Stimulated activated CD8-positive, alpha-beta memory T cell treated with anti-CD3 and anti-CD28 coated beads, Interleukin-2, amount 100 ng/mL, for 48 hours (primary cell): ENCODE results near the gene PKP4.

Experiments
- DNase-seq, 2 donors: peaks; one replicate each; pipeline ENCODE4 v3.0.0-alpha.2; 2020; ENCODE audit warnings: low read depth in 2 of 2

The PKP4 gene

DNA sequence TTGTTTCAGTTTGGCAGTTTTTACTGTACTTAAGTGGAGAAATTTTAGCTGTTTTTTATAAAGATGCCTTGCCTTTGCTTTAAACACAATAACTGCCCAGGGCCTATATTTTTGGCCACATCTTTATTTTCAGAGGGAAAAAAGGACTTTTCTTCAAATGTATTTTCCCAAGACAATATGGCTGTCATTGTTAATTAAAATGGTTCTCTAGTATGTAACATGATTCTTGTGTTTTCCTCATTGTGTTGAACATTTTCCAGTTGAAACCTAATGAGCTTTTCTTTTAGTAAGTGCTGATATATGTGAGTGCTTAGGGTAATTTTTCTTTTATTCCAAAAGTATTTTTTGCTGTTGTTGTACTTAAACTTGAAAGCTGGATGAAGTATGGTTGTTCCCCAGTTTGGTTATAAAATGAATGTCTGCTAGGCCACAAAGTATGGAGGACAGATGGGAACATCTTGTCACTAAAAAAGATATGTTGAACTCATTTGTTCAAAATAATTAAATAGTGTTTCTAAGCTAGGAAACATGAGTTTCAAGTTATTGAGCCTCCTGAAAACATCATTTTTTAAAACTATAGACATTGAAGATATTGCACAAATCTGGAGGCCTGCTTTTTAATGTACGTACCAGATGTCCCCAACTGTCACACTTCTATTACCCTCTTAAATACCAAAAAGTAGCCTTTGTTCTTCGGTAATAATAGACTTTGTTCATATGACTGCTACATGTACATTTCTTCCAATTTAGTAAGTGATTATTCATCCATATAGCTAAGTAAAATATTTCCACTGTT is 190.9 kb downstream of the PKP4 start:
- DNase-seq = no peak

DNA sequence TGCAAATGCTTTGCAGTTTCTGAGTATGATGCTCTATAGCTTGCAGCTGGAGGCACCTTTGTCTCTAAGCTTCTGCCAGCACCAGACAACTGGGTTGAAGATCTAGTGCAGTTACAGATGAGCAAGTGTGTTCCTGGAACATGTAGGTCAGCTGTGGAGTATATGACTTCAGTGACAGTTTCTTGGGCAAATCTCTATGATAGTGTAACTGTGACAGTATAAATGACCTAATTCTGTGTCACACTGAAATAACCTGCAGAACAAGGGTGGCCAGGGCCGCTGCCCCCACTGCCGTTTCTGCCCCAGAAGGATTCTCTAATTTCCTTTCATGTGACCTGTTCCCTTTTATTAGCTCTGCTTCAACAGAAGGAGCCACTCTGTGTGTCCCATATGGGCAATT is 193.1 kb downstream of the PKP4 start:
- no peak for DNase-seq

DNA sequence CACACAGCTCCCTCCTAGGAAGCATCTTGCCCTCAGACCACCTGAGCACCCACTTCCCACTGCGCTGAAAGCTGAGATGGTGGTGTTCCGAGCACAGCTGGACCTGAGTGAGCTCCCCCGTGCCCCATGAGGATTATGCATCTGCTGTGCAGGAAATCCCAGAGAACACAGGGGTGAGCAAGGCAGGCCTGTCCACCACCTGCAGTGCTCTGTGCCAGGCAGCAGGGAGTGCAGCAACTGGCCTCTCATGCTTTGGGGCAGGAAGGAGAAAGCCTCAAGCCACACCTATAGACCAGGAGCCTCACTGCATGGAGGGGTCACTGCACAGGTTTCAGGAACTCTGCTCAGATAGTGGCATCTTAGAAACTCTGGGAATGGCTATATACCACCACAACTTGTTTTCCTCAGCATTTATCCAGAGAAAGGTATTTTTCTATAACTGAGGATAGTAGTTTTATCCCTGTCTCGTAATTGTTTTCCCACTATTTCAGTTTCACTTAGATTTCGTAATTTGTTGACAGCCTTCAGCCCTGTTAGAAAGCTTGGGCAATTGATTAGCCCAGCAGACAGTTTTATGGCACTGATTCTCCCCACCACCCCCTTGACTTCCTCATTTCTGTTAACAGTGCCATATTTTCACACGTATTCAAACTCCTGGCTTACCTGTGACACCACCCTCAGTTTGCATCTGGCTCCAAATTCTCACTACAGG is 194.1 kb downstream of the PKP4 start:
- no peak for DNase-seq

DNA sequence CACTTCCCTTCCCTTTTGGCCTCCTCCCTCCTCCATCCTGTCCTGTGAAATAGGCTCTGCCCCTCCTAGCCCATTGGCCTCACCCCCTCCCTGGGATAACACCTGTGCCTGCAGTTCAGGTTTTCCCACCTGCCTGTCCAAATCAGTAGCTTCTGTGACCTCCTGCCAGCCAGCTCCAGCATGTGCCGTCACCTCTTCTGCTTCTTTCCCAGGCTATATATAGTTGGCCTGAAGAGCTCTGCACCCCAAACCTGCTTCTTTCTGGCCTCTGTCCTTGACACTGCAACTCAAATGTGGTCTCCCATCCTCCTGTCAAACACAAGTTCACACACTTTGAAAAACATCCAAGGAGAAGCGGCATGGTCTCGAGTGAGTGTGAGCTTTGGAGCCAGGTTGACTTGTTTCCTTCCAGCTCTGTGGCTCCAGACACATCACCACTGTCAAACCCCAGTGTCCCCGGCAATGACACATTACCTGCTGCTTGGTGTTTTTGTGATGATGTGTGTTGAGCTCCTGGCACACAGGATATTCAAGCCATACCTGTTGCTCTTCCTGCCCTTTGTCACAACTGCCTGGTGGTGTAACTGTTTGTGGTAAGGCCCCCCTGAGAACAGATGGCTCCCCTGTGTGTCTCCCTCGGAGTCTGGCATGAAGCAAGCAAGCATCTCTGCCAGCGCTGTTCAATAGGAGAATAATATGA is 194.8 kb downstream of the PKP4 start:
- no peak for DNase-seq

DNA sequence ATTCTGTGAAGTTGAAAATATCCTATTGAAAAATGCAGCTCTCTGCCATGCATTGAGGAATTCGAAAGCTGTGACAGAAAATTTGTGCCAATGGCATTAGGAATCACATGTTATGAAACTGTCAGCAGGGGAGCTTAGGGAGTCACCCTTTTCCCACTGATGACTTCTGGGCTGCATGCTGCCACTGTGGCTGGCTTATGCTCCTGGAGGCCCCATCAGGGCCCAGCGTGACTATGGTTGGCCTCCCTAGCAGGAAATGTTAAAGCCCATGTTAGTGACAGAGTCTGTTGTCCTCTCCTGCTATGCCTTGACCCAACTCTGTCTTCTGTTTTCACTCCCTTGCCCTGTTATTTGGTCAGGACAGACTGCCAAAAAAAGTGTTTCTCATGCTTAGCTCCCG is 198.9 kb downstream of the PKP4 start:
- DNase-seq = no peak

DNA sequence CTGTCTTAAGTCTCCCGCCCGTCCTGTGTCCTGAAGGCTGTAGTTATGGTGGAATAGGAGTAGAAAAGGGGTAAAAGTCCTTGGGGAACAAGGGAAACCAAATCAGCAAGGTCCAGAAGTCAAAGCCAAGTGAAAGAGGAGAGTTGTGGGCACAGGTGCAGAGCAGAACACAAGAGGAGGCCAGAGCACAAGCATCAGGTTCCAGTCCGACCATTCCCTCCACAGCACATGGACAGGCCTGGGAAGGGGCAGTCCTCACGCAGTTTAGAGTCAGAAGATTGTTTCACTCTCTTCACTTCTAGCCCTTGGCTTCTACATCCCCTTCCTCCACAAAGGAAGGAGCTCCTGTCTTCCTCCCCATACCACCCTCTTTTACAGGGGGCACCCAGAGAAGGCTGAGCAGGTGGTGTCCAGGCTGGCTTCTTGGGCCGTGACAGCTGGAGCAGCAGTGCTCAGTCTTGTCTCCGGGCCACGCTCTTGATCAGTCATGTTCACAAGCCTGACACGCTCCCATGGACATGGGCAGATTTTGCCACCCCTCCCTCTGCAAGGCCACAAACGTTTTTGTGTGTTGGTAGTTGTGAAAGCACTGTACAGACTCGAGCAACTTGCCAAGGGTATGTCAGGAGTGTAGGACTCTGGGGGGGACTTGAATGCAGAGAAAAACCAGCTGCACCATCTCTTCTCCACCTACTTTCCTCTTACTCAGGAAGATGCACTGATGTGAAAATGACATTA is 199.9 kb downstream of the PKP4 start:
- no peak for DNase-seq

DNA sequence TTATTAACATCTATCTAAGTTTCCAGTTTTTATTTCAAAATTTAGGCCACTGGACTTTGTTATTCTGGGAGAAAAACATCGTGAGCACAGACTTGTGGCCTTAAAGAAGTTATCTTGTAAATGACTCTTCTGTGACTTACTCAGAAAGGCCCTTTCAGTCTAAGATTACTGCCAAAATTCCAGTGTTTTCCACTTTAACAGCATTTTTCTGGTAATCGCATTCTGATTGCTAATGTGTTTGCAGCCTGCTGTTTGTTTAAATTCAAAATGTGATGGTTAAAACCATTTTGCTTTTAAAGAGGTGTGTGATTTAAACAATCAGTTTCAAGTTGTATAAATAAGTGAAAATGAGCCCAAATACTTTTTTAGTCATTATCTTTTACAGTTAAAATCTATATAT is 201.6 kb downstream of the PKP4 start:
- no peak for DNase-seq

DNA sequence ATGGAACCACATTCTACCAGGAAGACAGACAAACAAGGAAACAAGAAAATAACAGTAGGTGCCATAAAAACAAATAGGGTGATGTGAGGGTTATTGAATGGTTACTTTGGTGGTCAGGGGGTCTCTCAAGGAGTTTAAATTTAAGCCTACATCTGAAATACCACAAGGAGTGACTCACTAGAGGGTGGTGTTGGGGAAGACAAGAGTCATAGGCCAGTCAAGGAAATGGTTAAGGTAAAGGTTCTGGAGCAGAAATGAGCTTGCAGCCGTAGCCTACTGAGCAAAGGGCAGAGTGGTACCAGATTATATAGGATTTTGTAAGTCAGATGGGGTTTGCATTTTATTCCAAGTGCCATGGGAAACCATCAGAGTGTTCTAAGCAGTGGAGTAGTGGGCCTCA is 202.7 kb downstream of the PKP4 start:
- no peak for DNase-seq

DNA sequence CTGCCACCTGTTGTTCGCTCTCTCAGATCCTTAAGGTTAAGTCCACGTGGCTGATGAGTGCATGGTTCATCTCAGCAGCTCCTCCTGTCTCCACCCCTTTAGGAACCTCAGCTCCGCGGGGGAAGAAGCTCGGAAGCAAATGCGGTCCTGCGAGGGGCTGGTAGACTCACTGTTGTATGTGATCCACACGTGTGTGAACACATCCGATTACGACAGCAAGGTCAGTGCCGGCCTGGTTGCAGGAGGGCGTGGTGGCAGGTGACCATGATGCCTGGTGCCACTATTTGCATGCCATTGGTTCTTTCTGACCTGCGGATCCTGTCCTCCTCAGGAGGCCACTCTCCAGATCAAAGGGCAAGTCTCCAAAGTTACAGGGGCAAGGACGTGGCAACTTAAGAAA is 204.5 kb downstream of the PKP4 start:
- DNase-seq = no peak

DNA sequence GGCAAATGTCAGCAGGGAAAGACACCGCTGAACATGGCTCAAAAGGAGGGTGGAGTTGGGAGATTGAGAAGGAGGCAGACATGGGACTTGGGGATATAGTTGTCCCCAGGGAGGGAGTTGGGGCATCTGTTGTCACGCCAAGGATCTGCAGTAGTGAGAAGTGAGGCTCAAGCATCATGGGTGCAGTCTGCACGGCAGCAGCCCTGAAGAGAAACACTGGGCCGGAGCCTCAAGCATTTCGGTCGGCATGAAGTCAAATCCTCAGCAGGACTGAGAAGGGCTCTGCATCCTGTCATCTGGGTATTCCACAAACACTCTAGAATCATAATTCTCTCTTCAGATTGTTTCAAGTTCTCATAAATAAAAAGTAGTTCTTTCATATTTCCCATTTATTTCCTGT is 205.7 kb downstream of the PKP4 start:
- no peak for DNase-seq

DNA sequence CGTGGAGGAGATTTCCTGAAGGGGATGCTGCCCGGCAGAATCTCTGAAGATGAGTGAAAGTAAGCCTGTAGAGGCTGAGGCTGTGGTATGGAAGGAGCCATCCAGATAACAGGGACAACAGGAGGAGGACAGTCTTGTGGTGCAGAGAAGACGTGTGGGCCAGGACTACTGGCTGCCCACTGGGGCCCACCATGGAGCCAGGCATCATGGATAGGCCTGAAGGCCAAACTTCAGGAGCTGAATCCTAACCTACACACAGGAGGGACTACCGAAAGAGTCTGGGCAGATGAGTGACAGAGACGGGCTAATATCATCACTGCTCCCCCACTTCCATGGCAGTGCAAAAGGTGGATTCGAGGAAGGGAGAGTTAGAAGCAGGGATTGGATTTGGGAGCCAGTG is 207.0 kb downstream of the PKP4 start:
- DNase-seq = no peak

DNA sequence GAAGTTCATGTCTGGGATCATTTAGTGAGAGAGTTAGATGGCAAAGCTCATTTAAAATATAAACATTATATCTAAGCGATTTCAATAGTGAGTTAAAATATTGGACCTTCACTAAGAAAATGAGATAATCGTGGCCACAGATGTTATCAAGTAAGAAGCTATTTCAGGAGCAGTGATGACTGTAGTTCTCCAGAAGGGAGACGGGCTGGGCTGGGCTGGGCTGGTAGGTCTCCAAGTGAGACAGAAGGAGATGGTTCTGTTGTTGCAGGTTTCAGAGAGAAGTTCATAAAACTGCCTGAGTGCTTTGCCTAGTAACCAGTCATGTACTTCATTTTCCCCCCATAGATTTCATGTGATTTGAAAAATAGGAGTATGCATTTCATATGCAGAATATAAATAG is 208.2 kb downstream of the PKP4 start:
- no peak for DNase-seq

DNA sequence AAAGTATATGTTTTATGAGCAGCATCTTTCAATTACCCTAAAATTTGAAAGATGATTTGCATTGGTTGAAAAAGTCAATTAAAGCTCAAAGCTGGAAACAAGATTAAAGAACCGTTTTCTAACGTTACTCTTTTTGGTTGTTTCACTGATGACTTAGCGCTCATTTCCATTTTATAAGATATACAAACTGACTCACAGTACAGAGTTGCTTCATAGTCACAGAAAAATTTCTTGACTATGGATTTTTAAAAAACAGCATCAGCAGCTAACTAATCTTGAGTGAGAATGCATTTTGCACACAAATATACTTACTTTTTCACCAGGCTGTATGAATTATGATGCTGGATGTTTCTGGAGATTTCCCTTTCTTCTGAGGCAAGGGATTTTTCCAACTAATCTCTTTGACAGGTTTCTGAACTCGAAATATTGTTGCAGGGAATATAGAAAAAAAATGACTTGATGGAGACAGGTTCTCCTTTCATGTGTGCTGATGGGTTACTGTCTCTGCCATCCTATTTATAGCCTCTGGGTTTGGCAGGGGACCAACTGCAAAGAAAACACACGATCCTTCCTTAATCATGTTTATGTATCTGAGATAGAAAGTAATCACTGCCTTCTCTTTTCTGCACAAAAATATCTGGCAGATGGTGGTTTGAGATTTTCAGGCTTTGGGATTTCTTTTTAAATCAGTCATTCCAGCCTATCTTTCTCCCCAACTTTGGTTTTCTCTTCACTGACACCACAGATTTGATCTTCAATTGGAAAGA is 209.0 kb downstream of the PKP4 start:
- no peak for DNase-seq

DNA sequence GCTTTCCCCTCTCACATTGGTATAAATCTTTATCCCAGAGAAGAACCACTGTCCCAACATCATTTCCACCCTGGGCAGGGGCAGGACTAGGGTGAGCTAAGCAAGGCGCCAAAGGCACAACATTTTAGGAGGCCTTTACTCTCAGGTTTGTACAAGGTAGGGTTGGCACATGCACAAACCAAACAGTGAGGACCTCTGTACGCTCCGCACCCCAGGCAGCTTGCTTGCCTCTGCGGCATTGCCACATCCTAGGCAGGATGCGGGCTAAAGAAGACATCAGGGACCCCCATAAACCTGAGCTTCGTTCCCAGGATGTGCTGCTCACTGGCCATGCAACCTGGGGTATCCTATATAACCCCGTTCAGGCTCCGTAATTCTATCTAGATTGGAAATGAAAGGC is 210.2 kb downstream of the PKP4 start:
- DNase-seq = no peak

DNA sequence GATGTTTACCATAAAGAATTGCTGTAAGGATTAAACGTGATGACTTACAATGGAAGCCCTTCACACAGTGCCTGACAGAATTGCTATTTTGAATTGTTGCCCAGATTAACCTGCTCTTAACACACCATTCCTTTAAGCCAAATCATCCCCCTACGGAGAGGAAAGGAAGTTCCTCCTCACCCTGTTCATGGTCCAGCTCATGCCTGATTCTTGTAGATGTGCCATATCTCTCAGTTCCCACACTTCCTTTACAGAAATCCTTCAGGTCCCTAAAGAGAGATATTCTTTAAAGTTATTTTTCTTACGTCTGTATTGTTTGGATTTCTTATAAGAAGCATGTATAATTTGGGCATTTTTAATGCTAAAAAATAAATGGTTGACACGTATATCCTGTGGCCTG is 210.8 kb downstream of the PKP4 start:
- no peak for DNase-seq

DNA sequence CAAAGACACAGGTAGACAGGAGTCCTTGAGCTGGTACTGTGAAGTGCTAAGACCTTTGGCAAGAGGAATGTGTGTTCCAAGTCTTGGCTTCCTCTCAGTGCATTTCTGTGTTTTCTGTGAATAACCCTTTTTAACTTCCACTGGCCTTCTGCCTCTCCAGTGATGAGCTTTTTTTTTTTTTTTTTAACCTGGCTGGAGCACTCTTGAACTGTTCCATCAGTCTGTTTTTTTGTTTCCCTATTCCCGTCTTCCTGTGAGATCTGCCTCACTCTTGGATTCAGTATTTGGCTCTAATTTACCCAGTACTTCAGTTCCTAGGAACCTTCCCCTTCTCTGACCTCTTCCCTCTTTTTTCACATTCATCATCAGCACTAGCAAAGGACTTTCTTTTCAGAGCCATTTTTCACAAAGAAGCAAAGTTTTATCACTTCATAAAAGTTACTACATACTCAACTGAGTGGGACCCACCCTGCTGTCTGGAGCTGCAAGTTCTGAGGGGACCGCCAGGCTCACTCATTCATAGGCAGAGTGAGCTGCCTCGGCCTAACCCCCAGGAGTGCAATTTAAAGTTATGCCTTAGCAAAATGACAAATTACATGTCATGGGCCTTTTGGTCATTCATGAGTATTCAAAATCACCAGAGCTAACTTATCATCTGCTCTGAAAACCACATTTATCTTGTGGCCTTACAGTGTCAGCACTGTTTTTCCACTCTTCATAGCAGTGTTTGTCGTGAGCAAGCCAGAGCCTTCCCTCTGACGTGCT is 211.4 kb downstream of the PKP4 start:
- DNase-seq = no peak

DNA sequence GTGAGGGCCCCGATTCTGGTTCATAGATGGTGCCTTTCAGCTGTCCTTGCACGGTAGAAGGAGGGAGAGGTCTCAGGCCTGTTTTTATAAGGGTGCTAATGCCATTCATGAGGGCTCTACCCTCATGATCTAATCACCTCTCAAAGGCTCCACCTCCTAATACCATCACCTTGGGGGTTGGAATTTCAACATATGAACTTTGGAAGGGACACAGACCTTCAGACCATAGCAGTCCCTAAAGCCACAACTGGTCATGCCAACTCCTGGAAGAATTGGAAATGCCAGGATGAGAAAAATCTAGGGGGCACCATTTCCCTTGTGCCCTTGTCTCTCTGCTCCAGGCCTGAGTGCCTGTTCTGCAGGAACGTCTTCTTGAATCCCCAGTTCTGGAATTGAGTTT is 213.5 kb downstream of the PKP4 start:
- no peak for DNase-seq

DNA sequence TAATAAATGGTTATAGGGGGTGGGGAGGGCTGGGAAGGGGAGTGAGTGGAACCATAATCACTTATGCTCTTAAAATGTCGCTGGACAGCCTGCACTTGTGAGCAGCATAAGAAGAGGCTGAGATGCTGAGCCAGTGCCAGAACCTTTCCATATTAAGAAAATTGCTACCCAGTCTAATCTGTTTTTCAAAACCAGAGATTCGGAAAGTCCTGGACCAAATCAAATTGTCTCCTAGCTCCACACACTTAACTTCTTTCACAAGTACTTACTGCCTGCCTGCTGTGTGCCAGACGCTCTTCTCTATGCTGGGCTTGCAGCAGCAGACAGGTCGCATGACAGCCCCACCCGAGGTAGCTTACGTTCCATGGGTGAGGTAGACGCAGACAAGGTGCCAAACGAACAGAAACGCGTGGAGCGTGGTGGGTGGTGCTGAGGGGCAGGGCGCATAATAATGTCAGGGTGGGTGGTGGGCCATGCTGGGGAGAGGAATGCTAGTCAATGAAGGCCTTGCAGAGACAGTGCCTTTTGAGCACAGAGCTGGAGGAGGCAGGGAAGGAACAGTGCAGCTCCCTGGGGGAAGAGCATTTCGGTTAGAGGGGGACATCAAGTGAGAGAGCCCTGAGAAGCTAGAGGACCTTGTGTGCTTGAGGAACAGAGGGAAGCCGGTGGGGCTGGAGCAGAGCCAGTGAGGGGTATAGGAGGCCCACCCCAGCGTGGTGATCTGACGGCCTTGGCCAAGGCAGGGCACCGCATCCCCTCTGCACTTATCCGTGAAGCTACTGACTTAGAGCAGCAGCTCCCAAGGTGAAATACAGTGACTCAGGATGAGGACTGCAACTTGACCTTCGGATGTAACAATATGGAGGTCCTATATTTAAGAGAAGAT is 214.9 kb downstream of the PKP4 start:
- no peak for DNase-seq

DNA sequence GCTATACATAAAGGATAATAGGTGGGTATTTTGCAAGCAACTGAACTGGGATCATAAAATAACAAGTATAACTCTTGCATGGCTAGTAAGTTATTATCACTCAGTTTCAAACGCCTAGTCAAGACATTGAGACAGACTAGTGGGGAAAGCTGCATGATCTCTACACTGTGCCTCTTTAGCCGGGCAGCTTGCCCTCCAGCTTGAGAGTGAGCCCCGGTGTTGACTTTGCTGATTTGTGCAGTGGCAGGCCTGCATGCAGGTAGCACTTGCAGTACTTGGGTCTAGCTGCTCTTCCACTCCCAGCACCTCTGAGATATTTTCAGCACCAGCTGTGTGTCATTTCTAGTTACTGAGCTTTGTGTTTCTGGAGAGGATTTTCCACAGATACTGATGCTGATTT is 219.5 kb downstream of the PKP4 start:
- DNase-seq = no peak

DNA sequence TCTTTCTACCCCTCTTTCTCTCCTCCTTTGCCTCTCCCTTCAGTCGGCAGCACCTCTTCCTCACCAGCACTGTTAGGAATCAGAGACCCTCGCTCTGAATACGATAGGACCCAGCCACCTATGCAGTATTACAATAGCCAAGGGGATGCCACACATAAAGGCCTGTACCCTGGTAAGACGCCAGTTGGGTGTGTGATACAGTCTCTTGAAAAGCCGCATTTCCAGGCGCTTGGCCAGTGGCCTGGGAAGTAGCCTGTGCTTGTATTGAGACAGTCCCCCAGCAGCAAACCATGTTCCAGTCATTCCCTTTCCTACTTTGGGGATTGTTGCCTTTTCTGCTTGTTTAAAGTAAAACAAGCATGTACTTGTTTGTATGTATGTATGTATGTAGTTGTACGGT is 219.9 kb downstream of the PKP4 start:
- no peak for DNase-seq
